A549 treated with RU486 at 1 μM for 4 hours (cell line): ENCODE data around the gene UVRAG. TPM values are rescaled to one million over a fixed set of nuclear protein-coding genes. Genes with fewer than 3 reads are reported as not detected.

ENCODE experiments used
- total RNA-seq: library from RNA; stranded (reverse); fragments of 200-300 nt; extraction: Qiagen RNA extraction; gene quantifications from 5 replicates; pipeline ENCODE4 v1.2.3, GENCODE V29; 2022; ENCODE audit warnings: low read depth

Gene UVRAG
- total RNA-seq, result 9.6 to 12.5 TPM (median 10.0 TPM) in 5 replicates

DNA sequence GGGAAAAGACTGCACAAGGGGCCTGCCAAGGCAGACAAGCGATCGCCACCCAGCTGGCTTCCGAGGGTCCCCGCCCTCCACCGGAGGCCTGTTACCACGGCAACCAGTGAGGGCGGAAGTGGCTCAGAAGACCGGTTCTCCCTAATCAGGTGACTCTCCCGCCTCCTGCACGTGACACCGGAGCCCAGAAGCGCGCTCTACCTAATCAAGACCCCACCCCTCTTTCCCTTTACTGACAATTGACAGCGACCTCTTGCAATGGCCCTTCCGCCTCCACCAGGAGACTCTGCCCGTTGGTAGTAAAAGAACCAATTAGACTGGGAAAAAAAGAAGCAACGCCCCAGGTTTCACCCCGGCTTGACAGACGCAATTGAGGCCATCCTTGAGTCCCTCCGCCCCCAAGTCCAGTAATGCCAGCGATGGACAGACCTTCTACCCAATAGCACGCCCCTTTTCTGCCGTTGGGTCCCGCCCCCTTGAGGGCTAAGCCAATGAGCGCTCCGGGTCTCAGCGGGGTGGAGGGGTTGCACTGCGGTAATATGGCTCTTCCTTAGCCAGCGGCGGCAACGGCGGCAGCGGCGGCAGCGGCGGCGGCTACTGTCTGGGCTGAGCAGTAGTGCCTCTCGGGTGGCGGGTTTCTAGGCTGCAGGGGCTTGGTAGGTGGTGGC, at the start of gene UVRAG:
UVRAG (plus strand) TSS at position 534 of the 668 bp plus-strand sequence. CDS start 198 bp downstream, outside the sequence.

DNA sequence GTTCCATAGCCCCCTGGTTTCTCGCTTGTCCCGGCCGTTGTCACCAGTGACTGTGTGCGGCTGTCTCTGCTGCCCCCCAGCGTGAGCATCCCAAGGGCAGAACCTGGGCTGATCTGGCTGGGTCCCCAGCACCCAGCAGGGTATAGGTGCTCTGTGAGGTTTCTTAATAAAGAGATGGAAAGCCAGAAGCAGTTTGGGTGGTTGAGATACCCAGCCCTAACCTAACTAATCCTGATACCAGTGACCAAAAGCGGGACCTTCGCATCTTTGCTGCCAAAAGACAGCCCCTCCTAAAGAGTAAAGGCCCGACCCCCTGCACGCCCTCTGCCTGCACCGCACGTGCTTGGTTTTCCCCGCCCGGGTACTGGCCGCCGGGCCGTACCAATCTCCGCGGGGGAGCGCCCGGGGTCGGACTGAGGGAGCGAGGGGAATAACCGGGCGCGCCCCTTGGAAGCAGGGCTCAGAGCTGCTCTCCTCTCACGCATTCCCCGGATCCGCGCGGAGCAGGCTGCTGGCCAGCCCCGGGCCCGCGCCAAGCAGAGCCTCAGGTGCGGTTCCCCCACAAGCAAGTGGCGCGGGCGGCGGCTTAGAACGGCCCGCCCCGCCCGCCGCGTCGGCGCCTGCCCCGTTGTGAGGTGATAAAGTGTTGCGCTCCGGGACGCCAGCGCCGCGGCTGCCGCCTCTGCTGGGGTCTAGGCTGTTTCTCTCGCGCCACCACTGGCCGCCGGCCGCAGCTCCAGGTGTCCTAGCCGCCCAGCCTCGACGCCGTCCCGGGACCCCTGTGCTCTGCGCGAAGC, 46.7 kb upstream of the UVRAG start, which contains the start of gene DGAT2:
DGAT2 (plus strand) TSS at position 667 of the 797 bp plus-strand sequence. CDS start 214 bp downstream, outside the sequence.

Other genes with a start within 250 kb of the UVRAG start
- 1.5 to 2.0 TPM (median 1.7 TPM) in 5 replicates for gene MAP6, start 146.2 kb upstream of the UVRAG start, total RNA-seq
- not detected in 5 replicates for gene MOGAT2, start 97.4 kb upstream of the UVRAG start, total RNA-seq
- 1.7 to 3.2 TPM (median 2.3 TPM) in 5 replicates for gene DGAT2, start 46.4 kb upstream of the UVRAG start, total RNA-seq